Spleen (tissue), 11 donors: ENCODE data around the gene CCNQ. TPM values are rescaled to one million over a fixed set of nuclear protein-coding genes. Genes with fewer than 3 reads are reported as not detected.

Experiments used
- DNase-seq: peaks from one replicate; pipeline ENCODE4 v3.0.0-alpha.2; 2020
- H3K27ac ChIP-seq, 8 donors: fragments of 200-600 bp; sonication (generic) in 7 of 8; 1 replicate in 4 of 8; 2 replicates in 4 of 8; pipeline versions ENCODE4 v1.5.0 to v1.8.0; 2016 to 2021; ENCODE audit warnings: inconsistent platforms in 4 of 8, mild to moderate bottlenecking in 4 of 8, moderate library complexity in 1 of 8
- H3K27me3 ChIP-seq, 7 donors: fragments of 200-600 bp; sonication (generic) in 6 of 7; replicated peaks in 1 of 7; 1 replicate in 4 of 7; 2 replicates in 3 of 7; pipeline versions ENCODE4 v1.5.0 to v1.8.0; 2016 to 2021; ENCODE audit warnings: inconsistent platforms in 3 of 7, mild to moderate bottlenecking in 1 of 7
- H3K36me3 ChIP-seq, 6 donors: fragments of 200-600 bp; sonication (generic) in 5 of 6; 1 replicate in 4 of 6; 2 replicates in 2 of 6; pipeline versions ENCODE4 v1.5.0 to v1.8.0; 2016 to 2021; ENCODE audit warnings: inconsistent platforms in 2 of 6
- H3K4me1 ChIP-seq, 6 donors: fragments of 200-600 bp; sonication (generic) in 5 of 6; 1 replicate in 3 of 6; 2 replicates in 3 of 6; pipeline versions ENCODE4 v1.5.0 to v1.8.0; 2016 to 2021; ENCODE audit warnings: inconsistent platforms in 3 of 6
- H3K4me3 ChIP-seq, 8 donors: fragments of 200-600 bp; sonication (generic) in 7 of 8; 1 replicate in 4 of 8; 2 replicates in 4 of 8; pipeline versions ENCODE4 v1.5.0 to v1.8.0; 2016 to 2021; ENCODE audit warnings: inconsistent platforms in 4 of 8, mild to moderate bottlenecking in 4 of 8, moderate library complexity in 2 of 8
- H3K9me3 ChIP-seq, 8 donors: fragments of 200-600 bp; sonication (generic) in 7 of 8; 1 replicate in 4 of 8; 2 replicates in 4 of 8; pipeline versions ENCODE4 v1.5.0 to v1.8.0; 2016 to 2021; ENCODE audit warnings: inconsistent platforms in 4 of 8
- CTCF ChIP-seq, 11 experiments: fragments of 200-600 bp in 7 of 11; fragments of 450-650 bp in 4 of 11; sonication (generic) in 4 of 11; IDR thresholded peaks in 8 of 11; conservative IDR thresholded peaks in 3 of 11; 1 replicate in 7 of 11; 2 replicates in 4 of 11; pipeline versions ENCODE4 v1.4.0 to v1.8.0; 2016 to 2021; ENCODE audit warnings: antibody characterized with exemption in 11 of 11, inconsistent platforms in 4 of 11, mild to moderate bottlenecking in 1 of 11
- POLR2A ChIP-seq, 3 donors: fragments of 450-650 bp; IDR thresholded peaks; one replicate each; pipeline ENCODE4 v1.5.1; 2017; ENCODE audit warnings: antibody characterized with exemption in 3 of 3, mild to moderate bottlenecking in 1 of 3
- POLR2AphosphoS5 ChIP-seq, 3 donors: sonication (generic); formaldehyde crosslinking; IDR thresholded peaks; one replicate each; pipeline ENCODE4 v1.5.1; 2017; ENCODE audit warnings: antibody characterized with exemption in 3 of 3
- WGBS, 5 donors: extraction: QIAGEN DNeasy Blood & Tissue Kit in 3 of 5; methylation state at CpG; one replicate each; pipeline versions ENCODE4 v1.1.5 to v1.1.7; 2013 to 2018; 5-methylcytosine and 5-hydroxymethylcytosine counted together
- intact Hi-C: fragments of 100-400 bp; cut with DNase I; formaldehyde crosslinking; loops from one replicate; pipeline ENCODE4 v1.15.0; 2023; ENCODE audit warnings: low total_unique reads
- polyA plus RNA-seq, 3 donors: library from polyadenylated mRNA; stranded (reverse); fragments of 200-250 nt; gene quantifications; one replicate each; pipeline ENCODE4 v1.2.1, GENCODE V29; 2013
- total RNA-seq, 7 donors: library from RNA; depleted of rRNA in 3 of 7; stranded (reverse); fragments of >200 nt in 3 of 7; fragmentation: NEBNext Ultra II Directional in 4 of 7; extraction: Animal tissue kit (Norgen Biotek cat#: 25700) in 4 of 7; gene quantifications; one replicate each; pipeline versions ENCODE4 v1.1.0 to v1.2.1, GENCODE V29; 2016 to 2021
- donor health status: healthy with polysubstance abuse.
- donor health status: DM: no; HTN: no; CAD: no; lungs with moderate emphysema.
- donor health status: DM: no; HTN: no; CAD: no.
- donor health status: Bipolar disorder and iron deficiency.
- donor health status: healthy.
- donor health status: DM: no; HTN: no; CAD: no.
- donor health status: DM: yes; HTN: yes; CAD: no.

Gene CCNQ
- total and polyA plus RNA-seq, 10 donors = 17.5 to 67.3 (median 26.5) TPM

- H3K4me3 ChIP-seq = no peak overlapping the region
- H3K4me1 ChIP-seq = peaks cover 0 to 10% (median 3%) of the 10 kb centered on the region in 6 donors
- 60 to 92% (median 73%) methylated on average over 2 to 5 of the region's 5 CpGs for WGBS, 5 donors
- intact Hi-C loops = no loop called here
- peaks cover 0 to 25% (median 9%) of the 10 kb centered on the region in 7 donors for H3K27me3 ChIP-seq
- peak; percentile 56 for DNase-seq
- H3K36me3 ChIP-seq = no peaks in the 10 kb centered on the region
- H3K9me3 ChIP-seq = peaks cover 0 to 3% (median 0%) of the 10 kb centered on the region in 8 donors
- TF ChIP-seq POLR2A (IDR thresholded peaks at IDR 0.05) = no peak
- TF ChIP-seq CTCF (IDR thresholded peaks at IDR 0.05 in 8 of 11, conservative IDR thresholded peaks at IDR 0.05 in 3 of 11) = no peak
- TF ChIP-seq POLR2AphosphoS5 (IDR thresholded peaks at IDR 0.05) = no peak
- H3K27ac ChIP-seq = no peak overlapping the region
Measured at GRCh38 chrX:153636716-153637115, 37.8 kb upstream of the CCNQ start.

GRCh38 chrX:153635788-153636668 is 37.1 kb upstream of the CCNQ start:
- peak; percentile 72 for DNase-seq
- peak in 6 of 11 experiments; percentile 17 to 44 (median 36) for TF ChIP-seq CTCF (IDR thresholded peaks at IDR 0.05 in 8 of 11, conservative IDR thresholded peaks at IDR 0.05 in 3 of 11)
- TF ChIP-seq POLR2A (IDR thresholded peaks at IDR 0.05) = no peak
- intact Hi-C loops = no loop called here
- Histone ChIP-seq H3K27me3 (peaks cover 0 to 18% (median 4%) of the 10 kb centered on the region in 7 donors), H3K4me1 (peaks cover 0 to 7% (median 0%) of the 10 kb centered on the region in 6 donors), H3K36me3 (no peaks in the 10 kb centered on the region), H3K27ac (no peak overlapping the region), H3K4me3 (no peak overlapping the region), H3K9me3 (peaks cover 0 to 9% (median 1%) of the 10 kb centered on the region in 8 donors)
- 70 to 80% (median 76%) methylated on average over 1 to 21 of the region's 21 CpGs for WGBS, 5 donors

DNA sequence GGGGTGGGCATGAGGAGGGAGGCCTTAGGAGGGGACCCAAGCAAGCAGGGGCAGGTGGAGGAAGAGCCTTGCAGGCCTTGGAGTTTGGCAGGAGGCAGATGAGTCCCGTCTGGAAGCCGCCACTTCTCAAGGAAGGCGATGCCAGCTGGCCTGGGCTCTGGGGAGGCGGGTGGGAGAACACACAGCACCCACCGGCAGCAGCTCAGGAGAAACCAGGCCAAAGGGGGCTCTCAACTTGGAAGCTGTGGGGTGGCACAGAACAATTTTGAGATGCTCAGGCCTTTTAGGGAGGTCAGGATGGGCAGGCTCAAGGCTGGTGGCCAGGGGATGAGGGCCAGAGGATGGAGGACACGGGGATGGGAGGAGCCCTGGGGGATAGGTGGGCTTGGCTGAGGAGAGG is 36.4 kb upstream of the CCNQ start:
- H3K27me3 ChIP-seq = peaks cover 0 to 13% (median 0%) of the 10 kb centered on the region in 7 donors
- TF ChIP-seq POLR2AphosphoS5 (IDR thresholded peaks at IDR 0.05) (no peak), CTCF (IDR thresholded peaks at IDR 0.05 in 8 of 11, conservative IDR thresholded peaks at IDR 0.05 in 3 of 11) (no peak), POLR2A (IDR thresholded peaks at IDR 0.05) (no peak)
- DNase-seq = peak; percentile 58
- 78 to 88% (median 86%) methylated on average over 4 to 6 of the region's 6 CpGs for WGBS, 5 donors
- intact Hi-C loops = no loop called here
- peaks cover 0 to 7% (median 0%) of the 10 kb centered on the region in 6 donors for H3K4me1 ChIP-seq
- no peak overlapping the region for H3K4me3 ChIP-seq
- H3K36me3 ChIP-seq = no peaks in the 10 kb centered on the region
- H3K27ac ChIP-seq = no peak overlapping the region
- H3K9me3 ChIP-seq = peaks cover 0 to 13% (median 1%) of the 10 kb centered on the region in 8 donors

- Histone ChIP-seq H3K27me3 (peaks cover 0 to 9% (median 0%) of the 10 kb centered on the region in 7 donors), H3K4me3 (no peak overlapping the region), H3K9me3 (peaks cover 0 to 13% (median 1%) of the 10 kb centered on the region in 8 donors), H3K27ac (no peak overlapping the region), H3K36me3 (no peaks in the 10 kb centered on the region), H3K4me1 (peaks cover 0 to 7% (median 0%) of the 10 kb centered on the region in 6 donors)
- intact Hi-C loops = no loop called here
- TF ChIP-seq POLR2AphosphoS5 (IDR thresholded peaks at IDR 0.05) (peak in 2 of 3 donors; percentile 55 to 64), POLR2A (IDR thresholded peaks at IDR 0.05) (no peak)
- DNase-seq = peak; percentile 75
- 65 to 73% (median 69%) methylated on average over 15 of the region's 15 CpGs for WGBS, 5 donors
Measured at GRCh38 chrX:153634832-153635231, 35.9 kb upstream of the CCNQ start.
